ENCODE measurements around the gene CCDC61.

The CCDC61 gene

GRCh38 chr19:45994998-45995714 is at the start of gene CCDC61:
CCDC61 (plus strand) TSS chr19:45995467; CDS start chr19:46003019, 7,552 bp downstream.
- peak; percentile 85 to 93 (median 87) for DNase-seq (ENCODE audit: low read depth in 2 of 3, low spot score in 2 of 3)

- DNase-seq (ENCODE audit: low read depth in 2 of 3, low spot score in 2 of 3): no peak
Observed at GRCh38 chr19:45947926-45948325, 47.3 kb upstream of the CCDC61 start.

GRCh38 chr19:45952341-45952685 is 43.0 kb upstream of the CCDC61 start:
- DNase-seq (ENCODE audit: low read depth in 2 of 3, low spot score in 2 of 3): no peak

- peak in 1 of 3 experiments; percentile 9 for DNase-seq (ENCODE audit: low read depth in 2 of 3, low spot score in 2 of 3)
Observed at GRCh38 chr19:45952686-45953505, 42.4 kb upstream of the CCDC61 start.

- no peak for DNase-seq (ENCODE audit: low read depth in 2 of 3, low spot score in 2 of 3)
Observed at GRCh38 chr19:45953676-45954075, 41.6 kb upstream of the CCDC61 start.

- DNase-seq (ENCODE audit: low read depth in 2 of 3, low spot score in 2 of 3): no peak
Observed at GRCh38 chr19:45954156-45954555, 41.1 kb upstream of the CCDC61 start.

- no peak for DNase-seq (ENCODE audit: low read depth in 2 of 3, low spot score in 2 of 3)
Observed at GRCh38 chr19:45955905-45956608, 39.2 kb upstream of the CCDC61 start.

- no peak for DNase-seq (ENCODE audit: low read depth in 2 of 3, low spot score in 2 of 3)
Observed at GRCh38 chr19:45958320-45958719, 36.9 kb upstream of the CCDC61 start.

- no peak for DNase-seq (ENCODE audit: low read depth in 2 of 3, low spot score in 2 of 3)
Observed at GRCh38 chr19:45958769-45959516, 36.3 kb upstream of the CCDC61 start.

- DNase-seq (ENCODE audit: low read depth in 2 of 3, low spot score in 2 of 3): no peak
Observed at GRCh38 chr19:45959517-45960025, 35.7 kb upstream of the CCDC61 start.

GRCh38 chr19:45960595-45961235 is 34.6 kb upstream of the CCDC61 start:
- no peak for DNase-seq (ENCODE audit: low read depth in 2 of 3, low spot score in 2 of 3)

- no peak for DNase-seq (ENCODE audit: low read depth in 2 of 3, low spot score in 2 of 3)
Observed at GRCh38 chr19:45962021-45962420, 33.2 kb upstream of the CCDC61 start.

- DNase-seq (ENCODE audit: low read depth in 2 of 3, low spot score in 2 of 3): no peak
Observed at GRCh38 chr19:45967246-45967645, 28.0 kb upstream of the CCDC61 start.

- no peak for DNase-seq (ENCODE audit: low read depth in 2 of 3, low spot score in 2 of 3)
Observed at GRCh38 chr19:45968626-45969025, 26.6 kb upstream of the CCDC61 start.

GRCh38 chr19:45969676-45970075 is 25.6 kb upstream of the CCDC61 start:
- no peak for DNase-seq (ENCODE audit: low read depth in 2 of 3, low spot score in 2 of 3)

GRCh38 chr19:45971260-45971902 is 23.9 kb upstream of the CCDC61 start:
- DNase-seq (ENCODE audit: low read depth in 2 of 3, low spot score in 2 of 3): no peak

- DNase-seq (ENCODE audit: low read depth in 2 of 3, low spot score in 2 of 3): no peak
Observed at GRCh38 chr19:45972081-45972946, 23.0 kb upstream of the CCDC61 start.

- DNase-seq (ENCODE audit: low read depth in 2 of 3, low spot score in 2 of 3): no peak
Observed at GRCh38 chr19:45972947-45973540, 22.2 kb upstream of the CCDC61 start.
